ENCODE data around the gene RPS26. TPM values are rescaled to one million over a fixed set of nuclear protein-coding genes. Genes with fewer than 3 reads are reported as not detected.
A peak's percentile ranks its signal among the peaks of the same experiment; 100 is the strongest.

The RPS26 gene
- total and polyA plus RNA-seq, 2 of the 13 experiments (the other 11 are each of a cell fraction or from before 2014, with no cell fraction given), result 150 to 421 TPM

DNA sequence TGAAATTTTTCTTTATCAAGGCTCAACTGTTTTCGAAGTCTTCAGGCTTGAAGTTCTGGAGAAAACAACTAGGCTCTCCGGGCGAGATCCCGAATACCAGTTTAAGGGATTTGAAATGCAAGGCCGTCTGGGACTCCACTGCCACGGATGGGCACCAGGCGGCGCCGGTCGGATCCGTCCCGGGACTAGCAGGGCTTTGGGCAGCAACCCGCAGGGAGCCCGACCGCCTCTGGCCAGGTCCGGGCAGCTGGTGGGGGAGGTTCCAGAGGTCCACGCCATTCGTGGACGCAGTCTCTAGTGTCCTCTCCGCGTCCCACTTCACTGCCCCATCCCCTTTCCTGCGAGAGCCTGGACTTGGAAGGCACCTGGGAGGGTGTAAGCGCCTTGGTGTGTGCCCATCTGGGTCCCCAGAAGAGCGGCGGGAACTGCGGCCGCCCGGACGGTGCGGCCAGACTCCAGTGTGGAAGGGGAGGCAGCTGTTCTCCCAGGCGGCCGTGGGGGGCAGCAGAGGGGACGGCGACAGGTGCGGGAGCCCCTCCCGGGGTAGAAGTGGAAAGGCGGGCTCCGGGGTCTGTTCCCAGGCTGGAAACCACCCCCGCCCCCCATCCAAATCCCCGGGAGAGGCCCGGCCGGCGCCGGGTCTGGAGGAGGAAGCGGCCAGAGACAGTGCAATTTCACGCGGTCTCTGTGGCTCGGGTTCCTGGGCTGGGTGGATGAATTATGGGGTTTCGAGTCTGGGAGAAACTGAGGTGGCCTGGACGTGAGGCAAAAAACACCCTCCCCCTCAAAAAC is 37.4 kb downstream of the RPS26 start (continued):
- TF ChIP-seq, protein P1, sequence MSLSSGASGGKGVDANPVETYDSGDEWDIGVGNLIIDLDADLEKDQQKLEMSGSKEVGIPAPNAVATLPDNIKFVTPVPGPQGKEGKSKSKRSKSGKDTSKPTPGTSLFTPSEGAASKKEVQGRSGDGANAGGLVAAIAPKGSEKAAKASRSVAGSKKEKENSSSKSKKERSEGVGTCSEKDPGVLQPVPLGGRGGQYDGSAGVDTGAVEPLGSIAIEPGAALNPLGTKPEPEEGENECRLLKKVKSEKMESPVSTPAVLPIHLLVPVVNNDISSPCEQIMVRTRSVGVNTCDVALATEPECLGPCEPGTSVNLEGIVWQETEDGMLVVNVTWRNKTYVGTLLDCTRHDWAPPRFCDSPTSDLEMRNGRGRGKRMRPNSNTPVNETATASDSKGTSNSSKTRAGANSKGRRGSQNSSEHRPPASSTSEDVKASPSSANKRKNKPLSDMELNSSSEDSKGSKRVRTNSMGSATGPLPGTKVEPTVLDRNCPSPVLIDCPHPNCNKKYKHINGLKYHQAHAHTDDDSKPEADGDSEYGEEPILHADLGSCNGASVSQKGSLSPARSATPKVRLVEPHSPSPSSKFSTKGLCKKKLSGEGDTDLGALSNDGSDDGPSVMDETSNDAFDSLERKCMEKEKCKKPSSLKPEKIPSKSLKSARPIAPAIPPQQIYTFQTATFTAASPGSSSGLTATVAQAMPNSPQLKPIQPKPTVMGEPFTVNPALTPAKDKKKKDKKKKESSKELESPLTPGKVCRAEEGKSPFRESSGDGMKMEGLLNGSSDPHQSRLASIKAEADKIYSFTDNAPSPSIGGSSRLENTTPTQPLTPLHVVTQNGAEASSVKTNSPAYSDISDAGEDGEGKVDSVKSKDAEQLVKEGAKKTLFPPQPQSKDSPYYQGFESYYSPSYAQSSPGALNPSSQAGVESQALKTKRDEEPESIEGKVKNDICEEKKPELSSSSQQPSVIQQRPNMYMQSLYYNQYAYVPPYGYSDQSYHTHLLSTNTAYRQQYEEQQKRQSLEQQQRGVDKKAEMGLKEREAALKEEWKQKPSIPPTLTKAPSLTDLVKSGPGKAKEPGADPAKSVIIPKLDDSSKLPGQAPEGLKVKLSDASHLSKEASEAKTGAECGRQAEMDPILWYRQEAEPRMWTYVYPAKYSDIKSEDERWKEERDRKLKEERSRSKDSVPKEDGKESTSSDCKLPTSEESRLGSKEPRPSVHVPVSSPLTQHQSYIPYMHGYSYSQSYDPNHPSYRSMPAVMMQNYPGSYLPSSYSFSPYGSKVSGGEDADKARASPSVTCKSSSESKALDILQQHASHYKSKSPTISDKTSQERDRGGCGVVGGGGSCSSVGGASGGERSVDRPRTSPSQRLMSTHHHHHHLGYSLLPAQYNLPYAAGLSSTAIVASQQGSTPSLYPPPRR (CRISPR knock-in tag; IDR thresholded peaks at IDR 0.05; ENCODE audit: borderline replicate concordance), result no peak; the same call in 1 of the 2 replicates
- no peak for TF ChIP-seq RFX5 (IDR thresholded peaks at IDR 0.05; ENCODE audit: low read depth, low read length)
- TF ChIP-seq, protein P2, sequence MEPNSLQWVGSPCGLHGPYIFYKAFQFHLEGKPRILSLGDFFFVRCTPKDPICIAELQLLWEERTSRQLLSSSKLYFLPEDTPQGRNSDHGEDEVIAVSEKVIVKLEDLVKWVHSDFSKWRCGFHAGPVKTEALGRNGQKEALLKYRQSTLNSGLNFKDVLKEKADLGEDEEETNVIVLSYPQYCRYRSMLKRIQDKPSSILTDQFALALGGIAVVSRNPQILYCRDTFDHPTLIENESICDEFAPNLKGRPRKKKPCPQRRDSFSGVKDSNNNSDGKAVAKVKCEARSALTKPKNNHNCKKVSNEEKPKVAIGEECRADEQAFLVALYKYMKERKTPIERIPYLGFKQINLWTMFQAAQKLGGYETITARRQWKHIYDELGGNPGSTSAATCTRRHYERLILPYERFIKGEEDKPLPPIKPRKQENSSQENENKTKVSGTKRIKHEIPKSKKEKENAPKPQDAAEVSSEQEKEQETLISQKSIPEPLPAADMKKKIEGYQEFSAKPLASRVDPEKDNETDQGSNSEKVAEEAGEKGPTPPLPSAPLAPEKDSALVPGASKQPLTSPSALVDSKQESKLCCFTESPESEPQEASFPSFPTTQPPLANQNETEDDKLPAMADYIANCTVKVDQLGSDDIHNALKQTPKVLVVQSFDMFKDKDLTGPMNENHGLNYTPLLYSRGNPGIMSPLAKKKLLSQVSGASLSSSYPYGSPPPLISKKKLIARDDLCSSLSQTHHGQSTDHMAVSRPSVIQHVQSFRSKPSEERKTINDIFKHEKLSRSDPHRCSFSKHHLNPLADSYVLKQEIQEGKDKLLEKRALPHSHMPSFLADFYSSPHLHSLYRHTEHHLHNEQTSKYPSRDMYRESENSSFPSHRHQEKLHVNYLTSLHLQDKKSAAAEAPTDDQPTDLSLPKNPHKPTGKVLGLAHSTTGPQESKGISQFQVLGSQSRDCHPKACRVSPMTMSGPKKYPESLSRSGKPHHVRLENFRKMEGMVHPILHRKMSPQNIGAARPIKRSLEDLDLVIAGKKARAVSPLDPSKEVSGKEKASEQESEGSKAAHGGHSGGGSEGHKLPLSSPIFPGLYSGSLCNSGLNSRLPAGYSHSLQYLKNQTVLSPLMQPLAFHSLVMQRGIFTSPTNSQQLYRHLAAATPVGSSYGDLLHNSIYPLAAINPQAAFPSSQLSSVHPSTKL (CRISPR knock-in tag; IDR thresholded peaks at IDR 0.05), result peak; percentile 53; the same call in 1 of the 2 replicates
- no peak for TF ChIP-seq NR2F6 (IDR thresholded peaks at IDR 0.05)
- peak; percentile 21; the same call in 1 of the 2 replicates for TF ChIP-seq NR2F6 (CRISPR knock-in tag; IDR thresholded peaks at IDR 0.05)
- TF ChIP-seq, protein P3, sequence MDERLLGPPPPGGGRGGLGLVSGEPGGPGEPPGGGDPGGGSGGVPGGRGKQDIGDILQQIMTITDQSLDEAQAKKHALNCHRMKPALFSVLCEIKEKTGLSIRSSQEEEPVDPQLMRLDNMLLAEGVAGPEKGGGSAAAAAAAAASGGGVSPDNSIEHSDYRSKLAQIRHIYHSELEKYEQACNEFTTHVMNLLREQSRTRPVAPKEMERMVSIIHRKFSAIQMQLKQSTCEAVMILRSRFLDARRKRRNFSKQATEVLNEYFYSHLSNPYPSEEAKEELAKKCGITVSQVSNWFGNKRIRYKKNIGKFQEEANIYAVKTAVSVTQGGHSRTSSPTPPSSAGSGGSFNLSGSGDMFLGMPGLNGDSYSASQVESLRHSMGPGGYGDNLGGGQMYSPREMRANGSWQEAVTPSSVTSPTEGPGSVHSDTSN (CRISPR knock-in tag; IDR thresholded peaks at IDR 0.05), result no peak
- TF ChIP-seq, protein P4, sequence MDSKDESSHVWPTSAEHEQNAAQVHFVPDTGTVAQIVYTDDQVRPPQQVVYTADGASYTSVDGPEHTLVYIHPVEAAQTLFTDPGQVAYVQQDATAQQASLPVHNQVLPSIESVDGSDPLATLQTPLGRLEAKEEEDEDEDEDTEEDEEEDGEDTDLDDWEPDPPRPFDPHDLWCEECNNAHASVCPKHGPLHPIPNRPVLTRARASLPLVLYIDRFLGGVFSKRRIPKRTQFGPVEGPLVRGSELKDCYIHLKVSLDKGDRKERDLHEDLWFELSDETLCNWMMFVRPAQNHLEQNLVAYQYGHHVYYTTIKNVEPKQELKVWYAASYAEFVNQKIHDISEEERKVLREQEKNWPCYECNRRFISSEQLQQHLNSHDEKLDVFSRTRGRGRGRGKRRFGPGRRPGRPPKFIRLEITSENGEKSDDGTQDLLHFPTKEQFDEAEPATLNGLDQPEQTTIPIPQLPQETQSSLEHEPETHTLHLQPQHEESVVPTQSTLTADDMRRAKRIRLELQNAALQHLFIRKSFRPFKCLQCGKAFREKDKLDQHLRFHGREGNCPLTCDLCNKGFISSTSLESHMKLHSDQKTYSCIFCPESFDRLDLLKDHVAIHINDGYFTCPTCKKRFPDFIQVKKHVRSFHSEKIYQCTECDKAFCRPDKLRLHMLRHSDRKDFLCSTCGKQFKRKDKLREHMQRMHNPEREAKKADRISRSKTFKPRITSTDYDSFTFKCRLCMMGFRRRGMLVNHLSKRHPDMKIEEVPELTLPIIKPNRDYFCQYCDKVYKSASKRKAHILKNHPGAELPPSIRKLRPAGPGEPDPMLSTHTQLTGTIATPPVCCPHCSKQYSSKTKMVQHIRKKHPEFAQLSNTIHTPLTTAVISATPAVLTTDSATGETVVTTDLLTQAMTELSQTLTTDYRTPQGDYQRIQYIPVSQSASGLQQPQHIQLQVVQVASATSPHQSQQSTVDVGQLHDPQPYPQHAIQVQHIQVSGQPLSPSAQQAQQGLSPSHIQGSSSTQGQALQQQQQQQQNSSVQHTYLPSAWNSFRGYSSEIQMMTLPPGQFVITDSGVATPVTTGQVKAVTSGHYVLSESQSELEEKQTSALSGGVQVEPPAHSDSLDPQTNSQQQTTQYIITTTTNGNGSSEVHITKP (CRISPR knock-in tag; IDR thresholded peaks at IDR 0.05; ENCODE audit: low read depth), result peak; percentile 49; the same call in 1 of the 2 replicates
- peak; percentile 37; the same call in 1 of the 2 replicates for TF ChIP-seq FOXO1 (CRISPR knock-in tag; IDR thresholded peaks at IDR 0.05)
- no peak for TF ChIP-seq GATA4 (IDR thresholded peaks at IDR 0.05; ENCODE audit: borderline replicate concordance, low read depth)
- no peak for TF ChIP-seq ZNF180 (CRISPR knock-in tag; IDR thresholded peaks at IDR 0.05; ENCODE audit: borderline replicate concordance, low read depth)
- no peak for TF ChIP-seq ONECUT2 (CRISPR knock-in tag; IDR thresholded peaks at IDR 0.05)
- no peak for TF ChIP-seq NFYB (CRISPR knock-in tag; IDR thresholded peaks at IDR 0.05)
- no peak for TF ChIP-seq ZNF224 (CRISPR knock-in tag; IDR thresholded peaks at IDR 0.05)
- TF ChIP-seq ZNF570 (CRISPR knock-in tag; IDR thresholded peaks at IDR 0.05; ENCODE audit: borderline replicate concordance), result no peak
